Measurements from ENCODE around the gene OR8D1. TPM values are rescaled to one million over a fixed set of nuclear protein-coding genes. Genes with fewer than 3 reads are reported as not detected.
"Not testable (repeated sequence)": the region's sequence is repeated elsewhere in the genome, so short reads cannot be mapped to it uniquely, and the experiment has no call there.

The OR8D1 gene
- total RNA-seq, 2 experiments from 2014 or later: not detected

DNA sequence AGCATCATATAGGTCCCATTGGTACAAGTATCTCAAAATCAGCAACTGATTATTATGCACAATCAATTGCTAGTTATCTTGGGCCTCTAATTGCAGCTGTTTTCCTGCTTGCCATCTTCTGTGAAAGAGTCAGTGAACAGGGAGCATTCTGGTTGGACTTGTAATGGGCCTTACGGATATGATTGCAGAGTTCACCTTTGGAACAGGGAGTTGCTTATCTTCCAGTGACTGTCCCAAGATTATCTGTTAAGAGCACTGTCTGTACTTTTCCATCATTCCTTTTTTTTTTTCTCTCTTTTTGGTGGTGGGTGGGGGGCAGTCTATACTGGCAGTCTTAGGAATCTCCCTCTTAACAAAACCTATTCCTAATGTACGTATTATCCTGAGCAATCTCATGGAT lies 39.7 kb downstream of the OR8D1 start:
- POLR2A ChIA-PET: interaction anchor here (0.7 kb wide), 1 partner anchor 23 kb away, joined by 3 read pairs; no protein-coding TSS in a partner anchor
- Histone ChIP-seq H3K27ac (ENCODE audit: low read depth, low read length, poor library complexity, severe bottlenecking) (no peak overlapping the region), H3K36me3 (ENCODE audit: insufficient read depth, low read length) (no peaks in the 10 kb centered on the region), H3K4me3 (ENCODE audit: low read depth, low read length, poor library complexity, severe bottlenecking) (no peak overlapping the region), H3K9me3 (ENCODE audit: low read length) (no peaks in the 10 kb centered on the region), H3K79me2 (ENCODE audit: insufficient read depth, low read depth, low read length) (no peaks in the 10 kb centered on the region), H3K4me1 (ENCODE audit: insufficient read depth, low read length, poor library complexity, severe bottlenecking) (no peaks in the 10 kb centered on the region), H2AFZ (ENCODE audit: low read length) (no peak overlapping the region), H4K20me1 (ENCODE audit: insufficient read depth, low read length) (no peaks in the 10 kb centered on the region), H3K9me2 (ENCODE audit: insufficient read depth, low read length) (no peaks in the 10 kb centered on the region), H3K4me2 (ENCODE audit: low read length) (no peak overlapping the region)
- intact Hi-C loops (cut with micrococcal nuclease; ENCODE audit: unreplicated experiment): no loop called here
- DNase-seq (ENCODE audit: low spot score): no peak
- TF ChIP-seq EZH2phosphoT487 (IDR thresholded peaks at IDR 0.05; ENCODE audit: borderline replicate concordance, low read depth, low read length): no peak
- TF ChIP-seq, protein P1, sequence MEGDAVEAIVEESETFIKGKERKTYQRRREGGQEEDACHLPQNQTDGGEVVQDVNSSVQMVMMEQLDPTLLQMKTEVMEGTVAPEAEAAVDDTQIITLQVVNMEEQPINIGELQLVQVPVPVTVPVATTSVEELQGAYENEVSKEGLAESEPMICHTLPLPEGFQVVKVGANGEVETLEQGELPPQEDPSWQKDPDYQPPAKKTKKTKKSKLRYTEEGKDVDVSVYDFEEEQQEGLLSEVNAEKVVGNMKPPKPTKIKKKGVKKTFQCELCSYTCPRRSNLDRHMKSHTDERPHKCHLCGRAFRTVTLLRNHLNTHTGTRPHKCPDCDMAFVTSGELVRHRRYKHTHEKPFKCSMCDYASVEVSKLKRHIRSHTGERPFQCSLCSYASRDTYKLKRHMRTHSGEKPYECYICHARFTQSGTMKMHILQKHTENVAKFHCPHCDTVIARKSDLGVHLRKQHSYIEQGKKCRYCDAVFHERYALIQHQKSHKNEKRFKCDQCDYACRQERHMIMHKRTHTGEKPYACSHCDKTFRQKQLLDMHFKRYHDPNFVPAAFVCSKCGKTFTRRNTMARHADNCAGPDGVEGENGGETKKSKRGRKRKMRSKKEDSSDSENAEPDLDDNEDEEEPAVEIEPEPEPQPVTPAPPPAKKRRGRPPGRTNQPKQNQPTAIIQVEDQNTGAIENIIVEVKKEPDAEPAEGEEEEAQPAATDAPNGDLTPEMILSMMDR (conservative IDR thresholded peaks at IDR 0.05; ENCODE audit: low read length): no peak
- CTCF ChIA-PET (ENCODE audit: unreplicated experiment): no interaction called here
- BruUV-seq (replicated peaks): no TSS peak

DNA sequence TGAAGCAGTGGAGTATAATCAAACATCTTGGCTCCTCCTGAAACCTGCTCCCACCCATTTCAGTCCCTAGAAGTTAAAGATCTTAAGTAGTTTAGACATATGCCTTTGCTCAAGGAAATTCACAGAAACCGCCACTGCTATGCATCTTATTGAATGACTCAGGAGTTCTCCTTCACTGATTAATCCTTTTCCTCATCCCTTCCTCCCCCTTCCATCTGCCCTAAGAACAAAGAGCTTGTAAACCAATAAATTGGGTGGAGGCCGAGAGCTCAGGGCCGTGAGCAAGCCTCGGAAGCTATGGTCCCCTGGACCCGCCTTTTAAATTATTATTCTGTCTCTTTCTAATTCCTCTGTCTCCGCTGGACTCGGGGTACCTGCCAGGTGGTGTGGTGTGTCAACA lies 42.9 kb downstream of the OR8D1 start:
- H4K20me1 ChIP-seq (ENCODE audit: insufficient read depth, low read length); H3K4me2 ChIP-seq (ENCODE audit: low read length); BruUV-seq (replicated peaks); H3K4me3 ChIP-seq (ENCODE audit: low read depth, low read length, poor library complexity, severe bottlenecking); H2AFZ ChIP-seq (ENCODE audit: low read length); intact Hi-C loops (cut with micrococcal nuclease; ENCODE audit: unreplicated experiment); H3K36me3 ChIP-seq (ENCODE audit: insufficient read depth, low read length); DNase-seq (ENCODE audit: low spot score); H3K9me3 ChIP-seq (ENCODE audit: low read length); POLR2A ChIA-PET; H3K27ac ChIP-seq (ENCODE audit: low read depth, low read length, poor library complexity, severe bottlenecking); H3K4me1 ChIP-seq (ENCODE audit: insufficient read depth, low read length, poor library complexity, severe bottlenecking); H3K9me2 ChIP-seq (ENCODE audit: insufficient read depth, low read length); CTCF ChIA-PET (ENCODE audit: unreplicated experiment); H3K79me2 ChIP-seq (ENCODE audit: insufficient read depth, low read depth, low read length): not testable (repeated sequence)

DNA sequence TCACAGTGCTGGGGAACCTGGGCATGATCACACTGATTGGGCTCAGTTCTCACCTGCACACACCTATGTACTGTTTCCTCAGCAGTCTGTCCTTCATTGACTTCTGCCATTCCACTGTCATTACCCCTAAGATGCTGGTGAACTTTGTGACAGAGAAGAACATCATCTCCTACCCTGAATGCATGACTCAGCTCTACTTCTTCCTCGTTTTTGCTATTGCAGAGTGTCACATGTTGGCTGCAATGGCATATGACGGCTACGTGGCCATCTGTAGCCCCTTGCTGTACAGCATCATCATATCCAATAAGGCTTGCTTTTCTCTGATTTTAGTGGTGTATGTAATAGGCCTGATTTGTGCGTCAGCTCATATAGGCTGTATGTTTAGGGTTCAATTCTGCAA lies 48.7 kb downstream of the OR8D1 start:
- H3K4me3 ChIP-seq (ENCODE audit: low read depth, low read length, poor library complexity, severe bottlenecking); H2AFZ ChIP-seq (ENCODE audit: low read length); H3K4me2 ChIP-seq (ENCODE audit: low read length); H3K79me2 ChIP-seq (ENCODE audit: insufficient read depth, low read depth, low read length); H4K20me1 ChIP-seq (ENCODE audit: insufficient read depth, low read length); BruUV-seq (replicated peaks); H3K9me2 ChIP-seq (ENCODE audit: insufficient read depth, low read length); DNase-seq (ENCODE audit: low spot score); CTCF ChIA-PET (ENCODE audit: unreplicated experiment); POLR2A ChIA-PET; H3K36me3 ChIP-seq (ENCODE audit: insufficient read depth, low read length); intact Hi-C loops (cut with micrococcal nuclease; ENCODE audit: unreplicated experiment); H3K27ac ChIP-seq (ENCODE audit: low read depth, low read length, poor library complexity, severe bottlenecking); H3K9me3 ChIP-seq (ENCODE audit: low read length); H3K4me1 ChIP-seq (ENCODE audit: insufficient read depth, low read length, poor library complexity, severe bottlenecking): not testable (repeated sequence)

DNA sequence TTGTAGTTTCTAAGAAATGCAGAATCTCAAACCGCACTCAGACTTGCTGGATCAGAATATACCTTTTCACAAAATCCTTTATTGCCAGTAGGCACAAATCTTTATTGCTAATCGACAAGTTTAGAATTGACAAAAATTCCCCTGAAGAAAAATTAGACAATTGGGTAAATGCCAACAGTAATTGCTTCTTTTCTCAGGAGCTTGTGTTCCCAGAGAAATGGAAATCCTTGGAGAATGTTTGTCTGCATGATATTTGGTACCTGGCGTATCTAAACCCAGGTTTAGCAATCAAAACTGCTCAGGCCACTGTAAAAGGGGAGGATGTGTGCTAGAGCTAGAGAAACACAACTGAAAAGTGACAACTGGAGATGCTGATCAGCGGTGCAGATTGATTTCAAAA lies 57.7 kb downstream of the OR8D1 start, which contains the start of gene OR8G5:
Gene OR8G5, plus strand, starts transcription at position 301 of the 400 bp plus-strand sequence. CDS start 8,556 bp downstream, outside the sequence.
- Histone ChIP-seq H4K20me1 (ENCODE audit: insufficient read depth, low read length) (no peaks in the 10 kb centered on the region), H3K9me3 (ENCODE audit: low read length) (no peaks in the 10 kb centered on the region), H3K27ac (ENCODE audit: low read depth, low read length, poor library complexity, severe bottlenecking) (no peak within 1 kb of the TSS), H3K4me3 (ENCODE audit: low read depth, low read length, poor library complexity, severe bottlenecking) (no peak within 1 kb of the TSS), H3K79me2 (ENCODE audit: insufficient read depth, low read depth, low read length) (no peaks in the 10 kb centered on the region), H2AFZ (ENCODE audit: low read length) (no peak within 1 kb of the TSS), H3K4me1 (ENCODE audit: insufficient read depth, low read length, poor library complexity, severe bottlenecking) (no peaks in the 10 kb centered on the region), H3K36me3 (ENCODE audit: insufficient read depth, low read length) (no peaks in the 10 kb centered on the region), H3K4me2 (ENCODE audit: low read length) (no peak within 1 kb of the TSS), H3K9me2 (ENCODE audit: insufficient read depth, low read length) (no peaks in the 10 kb centered on the region)
- ChIA-PET POLR2A (no interaction called here), CTCF (ENCODE audit: unreplicated experiment) (no interaction called here)
- TF ChIP-seq, protein P1 (conservative IDR thresholded peaks at IDR 0.05; ENCODE audit: low read length): no peak
- no peak for TF ChIP-seq EZH2phosphoT487 (IDR thresholded peaks at IDR 0.05; ENCODE audit: borderline replicate concordance, low read depth, low read length)
- intact Hi-C loops (cut with micrococcal nuclease; ENCODE audit: unreplicated experiment): loop anchor here (10.0 kb wide), 1 partner anchor 1901 kb away; no protein-coding TSS in a partner anchor
- no TSS peak for BruUV-seq (replicated peaks)
- DNase-seq (ENCODE audit: low spot score): no peak

Data from OCI-LY7 (cell line).